Activated CD4-positive, alpha-beta T cell treated with anti-CD3 and anti-CD28 coated beads, Interleukin-2, amount 50 U/mL, for 1 hour (primary cell): ENCODE results near the gene CFDP1.

Experiments used
- DNase-seq: peaks from one replicate; pipeline ENCODE4 v3.0.0-alpha.2; 2020

Gene CFDP1

GRCh38 chr16:75246504-75247205, 186.6 kb downstream of the CFDP1 start:
- DNase-seq = no peak

GRCh38 chr16:75244844-75245758, 188.2 kb downstream of the CFDP1 start:
- no peak for DNase-seq

GRCh38 chr16:75244225-75244809, 189.0 kb downstream of the CFDP1 start:
- DNase-seq = no peak
